Measurements from ENCODE around the gene ELK3.

DNA sequence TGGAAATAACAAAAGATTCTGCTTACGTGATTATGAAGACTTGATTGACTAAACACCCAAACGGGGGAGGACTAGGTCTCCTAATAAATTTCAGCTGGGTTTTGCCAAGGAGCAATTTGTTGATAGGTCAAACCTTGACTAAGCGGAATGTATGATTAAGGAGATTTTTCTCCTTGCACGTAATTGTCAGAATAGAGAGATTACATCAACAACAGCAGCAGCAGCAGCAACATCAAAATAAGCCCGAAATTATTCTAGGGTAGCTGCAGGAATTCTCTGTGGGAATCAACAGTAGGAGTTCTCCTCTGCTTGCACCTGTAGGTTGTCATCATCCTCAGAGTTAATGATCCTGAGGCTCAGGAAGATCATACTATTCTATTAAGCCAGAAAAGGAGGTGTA is 10.2 kb downstream of the ELK3 start:
- TF ChIP-seq EP300 (IDR thresholded peaks at IDR 0.05; ENCODE audit: borderline replicate concordance) (no peak), REST (IDR thresholded peaks at IDR 0.05; ENCODE audit: low read depth) (no peak), ZBTB7A (IDR thresholded peaks at IDR 0.05; ENCODE audit: low read depth) (no peak), TCF12 (IDR thresholded peaks at IDR 0.05; ENCODE audit: low read depth) (no peak), CEBPB (IDR thresholded peaks at IDR 0.05) (no peak), YY1 (IDR thresholded peaks at IDR 0.05; ENCODE audit: low read depth) (no peak), FOXM1 (IDR thresholded peaks at IDR 0.05; ENCODE audit: borderline replicate concordance, low read depth) (no peak), RAD21 (IDR thresholded peaks at IDR 0.05; ENCODE audit: low read depth) (no peak)
- TF ChIP-seq, protein P1, sequence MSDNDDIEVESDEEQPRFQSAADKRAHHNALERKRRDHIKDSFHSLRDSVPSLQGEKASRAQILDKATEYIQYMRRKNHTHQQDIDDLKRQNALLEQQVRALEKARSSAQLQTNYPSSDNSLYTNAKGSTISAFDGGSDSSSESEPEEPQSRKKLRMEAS (IDR thresholded peaks at IDR 0.05), result no peak

Measured in Ishikawa (cell line).